NCI-H1417 treated with DMSO at 0.1 percent for 48 hours (cell line): ENCODE data around the gene TRPM3.

Experiments used
- DNase-seq: peaks from one replicate; lab custom pipeline; 2025; lab: John Stamatoyannopoulos, UW

Gene TRPM3

DNA sequence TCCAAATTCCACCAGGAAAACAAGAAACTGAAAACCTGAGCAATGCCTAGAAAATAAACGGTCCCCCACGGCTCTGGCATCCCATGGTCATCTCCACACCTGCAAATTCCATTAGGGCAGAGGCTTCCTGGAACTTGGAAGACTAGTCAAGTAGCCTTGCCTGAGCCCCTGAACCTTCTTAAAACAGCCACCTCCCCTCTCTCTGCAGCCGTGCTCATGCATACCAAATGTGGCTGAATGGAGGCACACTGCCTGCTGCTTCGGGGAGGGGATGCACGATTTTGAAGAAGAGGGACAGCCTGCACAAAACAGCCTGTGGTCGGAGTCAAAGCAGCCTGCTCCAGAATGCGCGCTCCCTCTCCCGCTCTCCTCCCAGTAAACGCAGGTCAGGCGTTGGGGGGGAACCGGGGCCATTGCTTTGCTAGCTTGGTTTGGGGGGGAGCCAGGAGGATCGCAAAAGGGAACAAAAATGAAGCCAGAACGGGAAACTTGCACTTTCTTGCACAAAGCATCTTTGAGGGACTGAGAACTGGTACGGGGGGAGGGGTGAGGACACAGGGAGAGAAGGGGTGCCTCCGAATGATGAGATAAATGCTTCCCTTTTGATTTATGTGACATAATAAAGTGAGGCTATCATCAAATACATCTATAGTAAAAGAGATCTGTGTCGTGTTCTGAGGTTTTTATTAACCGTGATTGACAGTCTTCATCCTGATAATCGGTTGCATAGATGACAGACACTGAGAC is at the start of gene TRPM3:
Gene TRPM3, minus strand, starts transcription at position 347 of the 747 bp plus-strand sequence. Its CDS starts 267 bp downstream, at position 80.
- DNase-seq = no peak

DNA sequence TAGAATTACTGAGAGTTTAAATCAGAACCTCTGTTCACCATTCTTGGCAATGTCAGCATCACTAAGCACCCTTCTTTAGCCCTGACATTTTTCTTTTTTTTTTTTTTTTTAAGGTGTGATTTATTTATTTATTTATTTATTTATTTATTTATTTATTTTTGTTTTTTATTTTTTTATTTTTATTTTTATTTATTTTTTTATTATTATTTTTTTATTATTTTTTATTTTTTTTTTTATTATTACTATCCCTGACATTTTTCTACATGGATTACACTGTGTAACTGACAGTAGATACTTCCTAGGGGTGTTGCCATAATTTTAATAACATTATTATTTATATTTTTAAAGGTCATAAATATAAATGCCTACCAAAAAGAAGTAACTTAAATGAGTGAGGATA is 47.0 kb upstream of the TRPM3 start:
- no peak for DNase-seq

DNA sequence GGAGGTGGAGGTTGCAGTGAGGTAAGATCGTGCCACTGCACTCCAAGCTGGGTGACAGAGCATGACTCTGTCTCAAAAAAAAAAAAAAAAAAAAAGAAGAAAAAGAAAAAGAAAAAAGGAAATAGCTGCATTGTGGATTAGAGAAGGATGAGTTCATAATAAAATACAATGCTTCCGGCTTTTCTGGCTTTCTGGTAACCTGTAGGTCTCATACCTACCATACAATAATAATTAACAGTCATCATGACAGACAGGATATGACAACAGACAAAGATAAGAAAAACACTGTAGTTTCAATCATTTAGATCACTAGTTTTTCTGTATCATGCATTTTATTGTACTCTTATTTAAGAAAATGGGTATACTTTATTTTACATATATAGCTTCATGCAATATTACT is 40.7 kb upstream of the TRPM3 start:
- no peak for DNase-seq

DNA sequence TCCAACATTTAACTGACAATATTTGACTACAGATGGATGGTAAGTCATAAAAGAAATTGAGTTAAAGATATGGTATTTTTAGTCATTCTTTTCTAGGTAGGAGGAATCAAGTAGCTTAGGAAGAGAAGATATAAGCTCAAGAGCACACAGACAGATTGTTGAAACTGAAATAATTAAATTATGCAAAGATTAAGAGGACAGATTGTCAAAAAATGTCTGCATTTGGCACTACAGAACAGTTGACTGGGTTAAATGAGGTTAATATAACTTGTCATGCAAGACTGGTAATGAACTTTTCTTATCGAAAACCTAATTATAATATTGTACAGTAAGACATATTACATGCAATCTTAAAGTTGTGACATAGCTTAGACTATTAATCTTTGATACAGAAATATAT is 36.3 kb upstream of the TRPM3 start:
- DNase-seq = no peak

DNA sequence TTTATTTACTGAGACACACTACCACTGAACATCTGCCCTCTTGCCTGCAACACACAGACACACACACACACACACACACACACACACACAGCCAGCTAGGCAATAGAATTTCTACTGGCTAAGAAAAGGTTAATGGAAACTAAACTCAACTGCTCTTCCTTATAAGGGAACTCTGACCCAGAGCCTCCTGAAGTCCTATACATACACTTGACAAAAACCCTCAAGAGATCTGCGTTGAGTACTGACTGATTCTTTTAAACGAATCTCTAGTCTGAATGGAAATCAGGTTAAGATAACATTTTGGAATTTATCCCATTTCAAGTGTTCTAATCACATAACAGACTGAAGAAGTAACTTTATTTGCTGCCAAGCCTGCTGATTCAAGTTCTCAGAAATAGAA is 25.9 kb upstream of the TRPM3 start:
- no peak for DNase-seq

DNA sequence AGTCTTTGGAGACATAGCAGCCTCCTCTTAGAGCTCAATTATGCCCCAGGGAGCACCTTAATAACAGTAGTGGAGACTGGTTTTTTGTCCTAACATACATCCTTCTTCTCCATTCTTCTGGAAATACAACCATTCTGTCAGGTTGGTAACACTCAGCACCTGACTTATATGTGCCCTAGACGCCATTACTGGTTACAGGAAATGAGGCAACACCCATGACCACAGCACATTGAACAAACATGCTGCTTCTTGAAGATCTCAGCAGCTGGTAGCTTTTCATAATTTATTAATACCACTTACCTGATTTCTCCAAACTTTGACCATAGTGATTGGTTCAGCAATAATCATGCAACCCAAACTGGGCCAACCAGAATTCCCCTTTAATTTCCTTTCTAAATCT is 25.1 kb upstream of the TRPM3 start:
- no peak for DNase-seq

DNA sequence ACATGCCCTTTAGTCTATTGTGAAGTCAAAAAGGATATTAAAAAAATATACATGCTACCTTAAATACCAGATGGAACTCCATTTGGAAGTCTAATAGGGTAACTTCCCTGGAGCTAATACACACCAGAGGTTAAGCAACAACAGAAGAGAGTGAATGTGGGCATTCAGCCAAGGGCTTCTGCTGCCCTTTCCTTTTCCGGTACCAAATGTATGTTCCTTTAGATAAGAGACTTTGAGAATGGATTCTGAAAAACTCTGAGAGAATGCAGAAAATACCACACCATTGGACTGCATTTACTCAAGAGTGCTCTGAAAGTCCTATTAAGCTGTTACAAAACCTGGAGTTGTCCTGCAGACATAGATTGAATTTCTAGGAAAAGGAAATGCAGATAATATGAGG is 23.8 kb upstream of the TRPM3 start:
- no peak for DNase-seq

DNA sequence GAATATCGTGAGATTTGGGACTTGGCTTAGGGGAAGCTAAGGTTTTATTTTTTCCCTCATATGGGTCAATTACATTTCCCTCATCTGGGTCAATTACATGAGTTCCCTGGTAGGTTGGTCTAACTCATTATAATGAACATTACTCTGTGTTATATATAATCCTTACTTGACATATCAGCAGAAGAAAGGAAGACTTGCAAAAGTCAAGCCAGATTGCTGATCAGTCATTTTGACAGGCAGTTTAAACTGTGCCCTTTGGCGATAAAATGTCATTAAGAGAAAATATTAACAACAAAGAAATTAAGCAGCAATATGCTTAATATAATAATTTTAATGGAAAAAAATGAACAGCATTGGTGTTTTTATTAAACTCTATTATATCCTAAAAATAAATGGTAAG is 23.1 kb upstream of the TRPM3 start:
- no peak for DNase-seq

DNA sequence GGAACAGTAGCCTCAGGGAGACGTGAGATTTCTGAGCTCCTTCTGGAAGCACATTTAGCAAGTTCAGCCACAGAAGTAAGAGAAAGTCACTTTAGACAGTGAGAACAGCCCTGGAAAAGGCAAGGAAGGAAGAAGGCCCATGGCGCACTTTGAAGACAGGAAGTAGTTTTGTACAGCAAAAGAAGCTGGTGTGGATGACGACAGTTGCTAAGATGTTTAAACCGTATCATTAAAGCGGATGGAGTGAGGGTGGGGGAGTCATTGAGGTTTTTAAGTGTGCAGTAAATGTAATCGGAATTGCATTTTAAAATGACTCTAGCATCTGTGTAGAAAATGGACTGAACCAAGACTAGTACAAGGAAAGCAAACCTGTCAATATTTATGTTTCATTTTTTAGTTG is 15.3 kb upstream of the TRPM3 start:
- no peak for DNase-seq

DNA sequence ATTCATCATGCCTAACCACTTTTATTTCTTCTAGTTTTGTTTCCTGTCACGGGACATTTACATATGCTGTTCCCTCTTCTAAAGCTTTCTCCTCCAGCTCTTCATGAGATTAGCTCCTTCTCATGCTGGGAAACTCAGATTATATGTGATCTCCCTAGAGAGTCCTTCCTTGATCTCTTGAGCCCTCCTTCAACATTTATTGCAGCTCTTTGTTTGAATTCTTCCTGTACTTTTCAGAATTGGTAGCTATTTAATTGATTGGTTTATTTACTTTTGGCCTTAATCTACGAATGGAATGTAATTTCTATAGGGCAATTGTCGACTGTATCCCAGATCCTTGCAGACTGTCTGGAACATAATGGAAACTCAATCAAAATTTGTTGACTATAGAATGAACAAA is 9.7 kb upstream of the TRPM3 start:
- no peak for DNase-seq

DNA sequence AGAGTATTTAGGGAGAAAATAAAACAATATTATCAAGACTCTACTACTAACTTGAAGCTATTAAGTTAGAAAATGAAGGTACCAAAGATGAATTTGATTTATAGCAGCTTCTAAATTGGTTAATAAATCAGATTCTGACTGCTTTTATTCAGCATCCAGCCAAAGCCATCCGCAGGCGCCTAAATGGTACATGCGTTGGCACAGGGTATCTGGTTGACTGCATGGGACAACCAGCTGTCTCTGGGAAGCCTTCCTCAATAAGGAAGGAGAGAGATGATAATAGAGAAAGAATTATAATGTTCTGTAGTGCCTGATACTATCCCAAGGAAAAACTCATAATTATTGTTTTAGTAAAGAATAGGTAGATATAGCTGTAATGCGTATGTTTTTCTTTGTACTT is 9.1 kb upstream of the TRPM3 start:
- DNase-seq = no peak

DNA sequence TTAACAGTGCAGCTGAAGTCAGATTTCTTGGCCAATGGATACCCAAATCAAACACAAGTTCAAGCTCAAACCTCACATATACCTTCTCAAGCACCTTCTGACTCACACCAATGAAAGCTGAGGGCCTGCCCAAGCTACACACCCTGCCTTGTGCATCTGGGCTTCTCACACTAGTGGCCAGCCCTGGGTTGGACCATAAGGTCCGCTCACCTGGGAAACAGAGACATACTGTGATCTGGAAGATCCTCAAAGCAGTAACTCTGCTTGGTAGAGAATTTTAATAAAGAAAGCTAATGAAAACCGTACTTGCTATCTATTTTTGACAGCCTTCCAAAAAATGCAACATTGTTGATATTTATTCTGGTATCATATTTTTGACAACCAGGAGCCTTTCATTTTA is 7.4 kb upstream of the TRPM3 start:
- DNase-seq = no peak

DNA sequence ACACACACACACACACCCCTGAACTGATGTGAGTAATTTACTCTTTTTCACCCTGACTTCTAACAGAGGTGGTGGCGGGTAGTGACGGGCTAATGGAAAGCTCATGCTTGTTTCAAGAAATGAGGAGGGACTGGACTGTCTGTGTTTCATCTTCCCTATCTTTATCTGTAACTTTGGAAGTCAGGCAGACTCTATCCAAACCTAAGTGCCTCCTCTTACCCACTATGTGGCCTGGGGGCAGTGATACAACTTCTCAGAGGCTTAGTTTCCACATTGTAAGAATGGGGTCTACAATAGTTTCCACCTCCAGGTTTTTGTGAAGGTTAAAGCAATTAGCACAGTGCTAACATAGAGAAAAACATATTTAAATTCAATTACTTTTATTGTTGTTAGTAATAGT is 5.9 kb upstream of the TRPM3 start:
- no peak for DNase-seq

DNA sequence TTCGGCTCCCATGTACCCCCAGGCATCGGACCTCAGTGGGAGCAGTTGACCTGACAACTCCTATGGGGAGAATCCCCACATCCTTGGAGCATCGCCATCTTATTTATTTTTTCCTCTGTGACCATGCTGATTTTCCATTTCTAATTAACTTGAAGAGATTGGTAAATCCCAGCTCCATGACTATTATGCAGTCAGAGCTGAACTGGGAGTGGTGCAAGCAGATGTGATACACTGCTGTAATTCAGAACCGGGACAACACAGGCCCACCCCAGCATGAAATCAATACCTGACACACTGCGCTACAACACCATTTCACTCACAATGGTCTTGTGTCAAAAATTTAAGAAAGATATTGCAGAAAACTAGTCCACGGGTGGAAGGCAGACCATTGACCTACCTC is 1.0 kb upstream of the TRPM3 start:
- no peak for DNase-seq

DNA sequence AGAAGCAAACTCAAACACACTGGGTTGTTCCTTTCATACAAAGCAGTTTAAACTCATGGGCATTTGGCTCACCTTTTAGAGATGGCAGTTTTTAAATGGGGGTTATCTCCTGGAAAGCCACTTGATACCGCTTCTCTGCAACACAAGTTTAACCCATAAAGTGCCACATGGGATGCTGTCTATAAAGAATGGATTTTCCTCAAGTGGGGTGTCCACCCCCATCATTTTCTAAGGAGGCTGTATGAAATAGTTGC is 528 bp upstream of the TRPM3 start:
- DNase-seq = no peak

DNA sequence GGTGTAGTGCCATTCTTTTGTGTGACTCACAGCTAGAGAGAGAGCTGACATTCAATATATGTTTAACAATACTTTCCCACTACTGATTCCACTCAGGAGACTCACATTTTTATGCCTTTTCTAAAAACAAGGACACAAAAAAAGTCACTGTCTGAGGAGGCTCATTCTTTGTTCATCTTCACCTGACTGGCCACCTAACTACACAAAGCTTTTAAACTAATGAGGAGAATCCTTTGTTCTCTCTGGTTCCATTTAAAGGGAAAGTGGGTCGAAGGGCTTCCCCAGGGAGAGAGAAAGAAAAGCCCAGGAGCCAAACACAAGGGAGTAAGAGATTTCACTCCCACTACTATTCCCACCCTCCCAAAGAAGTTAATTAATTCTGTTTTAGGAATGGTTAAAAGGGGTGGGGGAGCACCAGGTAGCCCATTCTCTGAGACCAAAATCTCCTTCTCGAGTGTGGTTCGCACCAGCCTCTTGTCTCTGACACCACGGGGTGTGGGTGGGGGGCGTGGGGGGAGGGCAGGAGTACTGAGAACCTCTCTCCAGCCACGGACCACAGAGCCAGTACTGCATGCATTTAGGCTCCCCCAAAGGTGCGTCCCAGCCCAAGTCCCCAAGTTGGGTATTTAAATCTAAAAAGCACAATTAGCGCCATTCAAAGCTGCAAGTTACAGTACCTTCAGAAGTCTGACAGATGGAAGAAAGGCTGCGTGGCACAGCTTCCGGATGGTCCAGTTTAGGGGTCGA is 747 bp downstream of the TRPM3 start:
- no peak for DNase-seq

DNA sequence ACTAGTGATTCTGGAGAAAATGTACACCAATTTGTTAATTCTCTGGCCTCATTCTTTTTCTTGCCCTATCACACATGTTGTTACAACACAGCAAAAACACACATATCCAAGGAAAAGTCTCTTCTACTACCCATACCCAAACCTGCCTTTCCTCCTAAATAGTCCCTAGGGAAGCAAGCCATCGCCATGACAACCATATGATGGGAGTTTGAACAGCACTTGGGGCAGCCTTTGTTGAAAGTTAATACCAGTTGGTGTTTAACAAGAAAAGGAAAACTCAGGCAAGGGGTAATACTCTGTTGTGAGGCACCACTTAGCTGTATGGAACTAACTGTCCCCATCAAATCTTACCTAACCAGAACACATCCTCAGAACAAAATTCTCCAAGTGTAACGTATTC is 1.7 kb downstream of the TRPM3 start:
- no peak for DNase-seq

DNA sequence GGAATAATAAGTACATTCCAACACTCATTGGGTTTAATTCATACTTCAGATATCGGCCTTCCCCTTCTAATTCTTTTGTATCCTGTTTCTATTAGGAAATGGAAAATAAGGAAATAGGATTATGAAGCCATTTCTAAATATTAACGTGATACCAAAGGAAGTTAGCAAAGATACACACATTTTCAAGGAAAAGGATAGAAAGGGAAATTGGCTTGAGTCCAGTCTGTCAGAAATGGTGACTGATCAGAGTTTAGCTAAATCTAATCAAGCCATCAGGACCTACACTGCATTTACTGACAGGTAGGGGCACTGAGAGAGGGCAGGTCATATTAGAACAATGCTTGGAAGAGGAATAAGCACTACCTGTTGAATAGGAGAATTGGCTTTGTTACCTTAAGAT is 3.1 kb downstream of the TRPM3 start:
- DNase-seq = no peak

DNA sequence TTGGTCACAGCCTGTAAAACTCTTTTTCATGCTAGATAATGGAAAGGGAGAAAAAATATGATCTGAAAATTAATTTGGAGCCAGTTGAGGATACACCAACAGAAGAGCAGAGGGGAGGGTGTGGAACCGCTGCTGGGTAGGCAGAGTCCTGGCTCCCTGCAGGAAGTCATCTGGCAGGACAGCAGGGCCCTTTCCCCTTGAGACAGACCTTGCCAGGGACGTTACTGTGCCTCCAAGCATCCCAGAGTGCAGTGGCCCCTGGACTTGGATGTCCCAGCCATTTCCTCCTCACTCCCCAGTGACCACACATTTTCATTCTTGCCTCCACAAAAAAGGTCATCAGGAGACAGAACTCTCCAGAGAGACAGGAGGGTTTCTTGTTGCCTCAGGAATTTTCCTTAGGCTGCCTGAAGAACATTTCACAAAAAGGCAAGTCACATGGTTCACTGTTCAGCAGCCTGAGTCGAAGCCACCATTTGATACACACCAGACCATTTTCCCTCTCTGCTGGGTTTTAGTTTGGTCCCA is 5.9 kb downstream of the TRPM3 start:
- no peak for DNase-seq

DNA sequence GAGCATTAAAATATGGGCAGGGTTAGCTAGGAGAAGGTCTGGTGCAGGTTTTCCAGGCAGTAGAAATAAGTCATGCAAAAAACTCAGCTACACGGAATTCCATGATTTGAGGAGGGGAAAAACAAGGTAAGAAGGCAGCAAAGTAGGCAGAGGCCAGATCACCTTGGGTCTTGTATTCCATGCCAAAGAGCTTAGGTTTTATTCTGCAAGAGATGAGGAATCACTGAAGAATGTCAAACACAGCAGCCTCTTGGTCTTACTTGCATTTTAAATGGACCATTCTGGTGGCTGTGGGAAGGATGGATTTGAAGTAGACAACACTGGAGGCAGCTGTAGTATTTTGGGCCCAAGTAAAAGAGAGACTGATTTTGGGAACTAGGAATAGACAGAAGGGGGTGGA is 8.6 kb downstream of the TRPM3 start:
- DNase-seq = no peak

DNA sequence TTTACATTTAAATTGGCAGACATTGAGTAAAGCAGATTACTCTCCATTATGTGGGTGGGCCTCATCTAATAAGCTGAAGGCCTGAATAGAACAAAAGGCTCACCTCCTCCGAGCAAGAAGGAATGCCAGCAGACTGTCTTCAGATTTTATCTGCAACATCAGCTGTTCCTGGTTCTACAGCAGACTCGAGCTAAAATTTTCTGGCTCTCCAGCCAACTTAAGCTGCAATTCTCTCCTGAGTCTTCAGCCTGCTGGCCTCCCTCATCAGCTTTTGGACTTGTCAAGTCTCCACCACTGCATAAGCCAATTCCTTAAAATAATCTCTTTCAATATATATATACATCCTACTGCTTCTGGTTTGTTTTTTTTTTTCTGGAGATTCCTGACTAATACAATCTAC is 12.5 kb downstream of the TRPM3 start:
- DNase-seq = no peak

DNA sequence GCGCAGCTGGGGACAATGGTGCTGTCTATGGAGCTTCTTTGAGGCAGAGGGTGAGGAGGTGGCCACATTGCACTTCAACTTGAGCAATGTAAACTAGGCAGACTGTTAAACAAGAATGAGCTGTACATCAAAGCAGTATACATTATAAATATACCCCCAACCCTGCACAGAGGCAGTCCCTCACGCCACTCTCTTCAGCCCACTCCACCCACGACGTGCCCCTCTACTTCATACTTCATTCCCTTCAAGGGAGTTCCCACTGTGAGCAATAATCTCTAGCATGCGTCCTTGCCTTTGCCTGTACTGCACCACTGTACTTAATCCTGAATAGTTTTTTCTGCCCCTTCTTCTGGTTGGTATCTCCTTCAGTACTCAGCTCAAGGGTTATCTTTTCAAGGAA is 14.4 kb downstream of the TRPM3 start:
- DNase-seq = no peak

DNA sequence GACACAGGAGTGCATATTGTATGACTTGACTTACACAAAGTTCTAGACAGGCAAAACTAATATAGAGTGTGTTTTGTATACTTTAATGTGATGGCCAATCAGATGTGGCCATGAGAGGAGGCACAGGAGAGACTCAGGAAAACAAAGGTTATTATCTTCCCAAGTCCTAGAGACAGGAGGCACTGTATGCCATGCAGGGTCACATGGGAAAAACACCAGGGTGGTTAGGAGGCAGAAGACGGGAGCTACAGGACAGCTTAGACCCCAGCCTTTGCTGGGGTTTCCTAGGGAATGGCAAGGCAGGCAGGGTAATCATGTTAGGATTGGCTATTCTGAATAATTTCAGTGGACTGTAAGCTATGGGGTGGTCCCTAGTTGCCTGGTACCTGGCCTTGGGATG is 16.2 kb downstream of the TRPM3 start:
- DNase-seq = no peak

DNA sequence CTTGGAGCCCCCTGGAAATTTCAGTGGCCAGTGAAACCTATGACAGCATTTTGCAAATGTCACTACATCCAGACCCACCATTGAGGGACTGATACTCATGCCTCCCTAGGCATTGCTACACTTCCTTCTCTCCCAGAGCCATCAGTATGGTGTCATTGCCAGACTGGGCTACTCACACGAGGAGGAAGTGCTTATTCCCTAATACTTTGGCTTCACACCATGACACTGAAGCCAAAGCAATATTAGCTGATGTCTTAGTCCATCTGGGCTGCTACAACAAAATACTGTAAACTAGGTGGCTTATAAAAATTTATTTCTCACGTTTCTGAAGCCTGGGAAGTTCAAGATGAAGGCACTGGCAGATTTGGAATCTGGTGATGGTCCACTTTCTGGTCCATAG is 22.6 kb downstream of the TRPM3 start:
- no peak for DNase-seq
